ENCODE data around the gene TFCP2L1.
"Not testable (repeated sequence)": the region's sequence is repeated elsewhere in the genome, so short reads cannot be mapped to it uniquely, and the experiment has no call there.

Gene TFCP2L1

DNA sequence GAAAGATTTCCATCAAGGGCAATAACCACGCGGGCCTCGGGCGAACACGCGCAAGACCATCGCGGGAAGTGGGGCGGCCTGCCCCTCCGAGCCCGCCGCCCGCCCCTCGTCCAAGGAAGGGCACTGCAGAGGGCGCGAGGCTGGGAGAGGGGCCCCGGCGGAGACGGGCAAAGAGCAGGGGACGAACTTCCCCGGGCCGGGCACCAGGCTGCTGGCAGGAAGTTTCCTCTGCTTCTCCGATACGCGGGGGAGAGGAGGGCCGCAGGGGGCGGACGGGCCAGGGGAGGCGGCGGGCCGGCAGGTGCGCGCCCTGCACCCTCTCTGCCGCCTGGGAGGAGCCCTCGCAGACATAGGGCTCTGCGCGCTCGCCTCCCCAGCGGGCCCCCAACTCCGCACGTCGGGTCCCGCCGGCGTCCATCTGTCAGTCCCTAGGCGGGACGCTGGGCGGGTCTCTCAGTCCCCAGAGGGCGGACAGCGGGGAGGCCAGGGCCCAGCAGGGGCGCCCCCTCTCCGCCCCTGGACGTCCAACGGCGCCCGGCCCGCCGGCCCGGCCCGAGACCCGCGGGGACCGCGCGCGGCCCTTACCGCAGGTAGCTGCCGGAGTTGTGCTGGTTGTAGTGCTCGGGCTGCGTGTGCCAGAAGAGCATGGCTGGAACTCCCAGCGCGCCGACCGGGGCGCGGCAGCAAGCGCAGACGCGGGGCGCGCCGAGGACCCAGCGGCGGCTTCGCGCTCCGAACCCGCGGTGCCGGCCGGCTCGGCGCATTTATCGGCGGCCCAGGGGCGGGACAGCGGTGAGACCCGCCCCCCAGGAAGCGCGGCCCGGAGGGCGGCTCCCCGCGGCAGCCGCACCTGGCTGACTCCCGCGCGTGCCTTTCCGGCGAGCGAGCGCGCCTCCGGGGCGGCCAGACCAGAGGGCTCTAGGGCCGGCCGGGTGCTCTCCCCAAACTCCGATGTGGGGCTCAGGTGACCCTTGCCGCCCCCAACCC lies at the start of gene TFCP2L1:
Gene TFCP2L1 (minus strand): TSS at position 740 of the 987 bp plus-strand sequence. CDS start 93 bp downstream, at position 647.
- DNase-seq: no peak

DNA sequence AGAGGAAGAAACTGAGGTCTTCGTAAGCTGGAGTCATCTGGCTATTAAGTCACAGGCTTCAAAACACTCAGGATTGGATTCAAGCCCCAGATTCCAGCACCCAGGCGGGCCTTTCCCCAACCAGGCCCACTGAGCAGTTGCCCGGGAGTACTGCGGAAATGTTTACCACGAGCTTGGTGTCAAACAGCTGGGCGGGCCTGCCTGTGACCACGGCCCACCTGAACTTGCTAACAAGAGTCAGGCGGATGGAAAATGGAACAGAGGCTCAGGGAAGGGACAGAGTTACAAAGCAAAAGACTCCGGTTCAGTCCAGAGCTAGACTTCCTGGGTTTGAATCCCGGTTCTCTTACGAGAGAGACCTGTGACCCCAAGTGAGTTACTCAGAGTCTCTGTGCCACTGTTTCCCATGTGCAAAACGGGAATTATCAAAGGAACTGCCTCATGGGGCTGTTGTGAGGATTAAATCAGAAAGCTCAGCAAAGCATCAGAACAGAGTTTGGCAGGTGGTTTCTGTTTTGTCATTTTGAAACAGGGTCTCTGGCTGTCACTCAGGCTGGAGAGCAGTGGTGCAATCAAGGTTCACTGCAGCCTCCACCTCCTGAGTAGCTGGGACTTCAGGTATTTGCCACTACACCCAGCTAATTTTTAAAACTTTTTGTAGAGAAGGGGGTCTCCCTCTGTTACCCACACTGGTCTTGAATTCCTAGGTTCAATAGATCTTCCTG lies 49.0 kb upstream of the TFCP2L1 start:
- DNase-seq: no peak

DNA sequence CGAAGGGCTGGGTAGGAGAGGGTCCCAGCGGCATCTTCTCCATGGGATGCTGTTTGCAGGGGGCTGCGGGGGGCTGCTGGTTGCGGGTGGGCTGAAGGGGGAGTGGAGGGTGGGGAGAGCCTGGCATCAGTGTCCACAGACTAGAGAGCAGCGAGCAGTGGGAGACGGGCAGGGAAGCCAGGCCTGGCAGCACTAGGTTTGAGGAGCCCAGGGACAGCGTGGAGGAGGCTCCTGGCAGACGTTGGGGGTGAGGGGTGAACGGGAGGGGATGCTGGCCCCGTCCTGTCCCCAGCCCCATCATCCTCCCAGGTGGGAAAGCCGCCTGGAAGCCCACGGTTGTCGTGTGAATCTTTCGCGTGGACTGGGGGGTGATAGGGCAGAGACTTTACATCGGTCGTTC lies 48.2 kb upstream of the TFCP2L1 start:
- no peak for DNase-seq

DNA sequence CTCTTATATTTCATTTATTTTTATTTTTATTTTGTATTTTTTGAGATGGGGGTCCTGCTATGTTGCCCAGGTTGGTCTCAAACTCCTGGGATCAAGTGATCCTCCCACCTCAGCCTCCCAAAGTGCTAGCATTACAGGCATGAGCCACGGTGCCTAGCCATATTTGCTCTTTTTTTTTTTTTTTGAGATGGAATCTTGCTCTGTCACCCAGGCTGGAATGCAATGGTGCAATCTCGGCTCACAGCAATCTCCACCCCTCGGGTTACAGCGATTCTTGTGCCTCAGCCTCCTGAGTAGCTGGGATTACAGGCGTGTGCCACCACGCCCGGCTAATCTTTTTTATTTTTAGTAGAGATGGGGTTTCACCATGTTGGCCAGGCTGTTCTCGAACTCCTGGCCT lies 46.3 kb upstream of the TFCP2L1 start:
- DNase-seq: not testable (repeated sequence)

GRCh38 chr2:121330921-121331320 lies 45.9 kb upstream of the TFCP2L1 start:
- DNase-seq: no peak

DNA sequence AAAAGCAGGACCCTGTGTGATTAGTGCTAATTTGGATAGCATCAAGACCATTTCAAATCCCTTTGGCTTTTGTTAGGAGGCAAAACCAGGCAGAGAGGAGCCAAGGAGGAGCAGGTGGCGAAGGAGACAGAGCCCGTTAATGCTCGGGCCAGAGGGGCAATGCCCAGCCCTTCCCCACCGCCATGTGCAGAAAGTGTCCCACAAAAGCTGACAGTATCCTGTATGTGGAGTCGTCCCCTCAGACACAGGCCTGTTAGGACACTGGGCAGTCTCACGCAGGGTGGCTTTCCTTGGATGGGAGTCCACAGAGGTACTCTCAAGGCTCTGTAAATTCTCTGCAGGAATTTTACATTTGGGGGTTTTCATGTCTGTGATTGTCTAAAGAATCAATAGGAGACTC lies 44.8 kb upstream of the TFCP2L1 start:
- DNase-seq: no peak

DNA sequence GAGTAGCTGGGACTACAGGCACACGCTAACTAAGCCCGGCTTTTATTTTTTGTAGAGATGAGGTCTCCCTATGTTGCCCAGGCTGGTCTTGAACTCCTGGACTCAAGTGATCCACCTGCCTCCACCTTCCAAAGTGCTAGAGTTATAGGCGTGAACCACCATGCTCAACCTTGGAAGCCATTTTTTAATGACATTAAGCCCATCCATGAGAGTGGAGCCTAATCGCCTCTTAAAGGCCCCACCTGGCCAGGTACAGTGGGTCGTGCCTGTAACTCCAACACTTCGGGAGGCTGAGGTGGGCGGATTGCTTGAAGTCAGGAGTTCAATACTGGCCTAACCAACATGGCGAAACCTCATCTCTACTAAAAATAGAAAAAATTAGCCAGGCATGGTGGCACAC lies 41.6 kb upstream of the TFCP2L1 start:
- DNase-seq: no peak

GRCh38 chr2:121324601-121325000 lies 39.6 kb upstream of the TFCP2L1 start:
- DNase-seq: no peak

DNA sequence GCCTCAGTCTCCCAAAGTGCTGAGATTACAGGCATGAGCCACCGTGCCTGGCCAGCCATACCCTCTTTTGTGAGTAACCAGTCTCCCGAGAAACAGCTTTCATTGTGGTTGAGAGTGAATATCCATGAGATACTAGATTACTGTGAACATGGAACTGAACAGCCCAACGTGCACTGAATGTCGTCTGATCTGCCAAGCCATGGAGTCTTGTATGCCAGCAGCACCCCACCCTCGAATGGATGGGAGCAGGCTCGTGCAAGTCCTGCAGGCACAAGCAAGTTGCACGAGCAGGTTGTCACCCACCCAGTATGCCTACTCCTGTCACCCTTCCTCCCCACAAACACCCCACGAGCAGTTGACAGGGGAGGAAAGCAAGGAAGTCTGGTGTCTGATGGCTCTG lies 36.5 kb upstream of the TFCP2L1 start:
- no peak for DNase-seq

DNA sequence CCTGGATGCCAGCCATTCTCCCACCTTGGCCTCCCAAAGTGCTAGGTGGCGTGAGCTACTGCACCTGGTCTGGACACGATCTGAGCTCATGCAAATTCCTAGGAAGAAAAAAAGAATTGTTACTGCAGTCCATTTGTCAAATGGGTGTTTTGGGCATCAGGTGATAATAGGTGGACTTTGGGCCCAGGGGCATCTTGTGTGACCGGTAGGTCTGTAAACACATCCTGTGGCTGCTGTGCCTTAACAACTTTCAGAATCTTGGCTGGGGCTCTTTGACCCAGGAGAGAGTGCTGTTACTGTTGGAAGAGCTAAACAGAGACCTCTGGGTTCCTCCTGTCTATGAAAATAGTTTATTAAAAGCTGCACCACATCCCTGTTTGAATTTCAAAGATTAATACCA lies 34.9 kb upstream of the TFCP2L1 start:
- no peak for DNase-seq

- DNase-seq: no peak
Observed at GRCh38 chr2:121316986-121317385, 32.0 kb upstream of the TFCP2L1 start.

DNA sequence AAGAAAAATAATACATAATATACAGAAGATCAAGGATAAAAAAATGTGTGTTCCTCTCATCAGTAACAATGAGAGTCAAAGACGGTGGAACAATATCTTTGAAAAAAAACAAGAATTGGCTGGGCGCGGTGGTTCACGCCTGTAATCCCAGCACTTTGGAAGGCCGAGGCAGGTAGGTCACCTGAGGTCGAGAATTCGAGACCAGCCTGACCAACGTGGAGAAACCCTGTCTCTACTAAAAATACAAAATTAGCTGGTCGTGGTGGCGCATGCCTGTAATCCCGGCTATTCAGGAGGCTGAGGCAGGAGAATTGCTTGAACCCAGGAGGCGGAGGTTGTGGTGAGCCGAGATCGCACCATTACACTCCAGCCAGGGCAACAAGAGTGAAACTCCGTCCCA lies 28.7 kb upstream of the TFCP2L1 start:
- DNase-seq: not testable (repeated sequence)

DNA sequence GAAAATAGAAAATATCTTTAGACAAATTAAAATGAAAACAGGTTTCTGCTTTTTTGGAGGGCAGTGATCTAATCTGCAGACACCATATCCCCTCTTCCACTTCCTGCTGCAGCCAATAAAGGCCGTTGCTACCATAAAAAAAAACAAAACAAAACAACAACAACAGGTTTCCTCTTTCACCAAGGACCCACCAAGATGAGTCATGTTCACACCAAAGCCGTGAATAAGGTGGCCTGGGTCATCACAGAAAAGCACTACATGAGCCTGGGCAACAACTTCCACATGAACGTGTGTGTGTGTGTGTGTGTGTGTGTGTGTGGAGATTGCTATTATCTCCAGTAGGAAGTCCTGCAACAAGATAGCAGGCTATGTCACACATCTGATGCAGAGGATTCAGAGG lies 24.8 kb upstream of the TFCP2L1 start:
- peak; percentile 17 to 65 for DNase-seq

DNA sequence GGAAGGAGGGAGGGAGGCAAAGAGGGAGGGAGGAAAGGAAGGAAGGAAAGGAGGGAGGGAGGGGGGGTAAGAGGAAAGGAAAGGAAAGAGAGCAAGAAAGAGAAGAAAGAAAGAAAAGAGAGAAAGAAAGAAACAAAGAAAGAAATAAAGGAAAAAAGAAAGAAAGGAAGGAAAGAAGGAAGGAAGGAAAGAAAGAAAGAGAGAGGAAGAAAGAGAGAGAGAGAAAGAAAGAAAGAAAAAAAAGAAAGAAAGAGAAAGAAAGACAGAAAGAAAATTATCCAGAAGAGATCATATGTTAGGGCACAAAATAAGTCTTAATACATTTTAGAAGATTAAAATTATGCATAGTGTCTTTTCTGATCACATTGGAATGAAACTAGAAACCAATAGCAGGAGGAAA lies 24.3 kb upstream of the TFCP2L1 start:
- DNase-seq: no peak

DNA sequence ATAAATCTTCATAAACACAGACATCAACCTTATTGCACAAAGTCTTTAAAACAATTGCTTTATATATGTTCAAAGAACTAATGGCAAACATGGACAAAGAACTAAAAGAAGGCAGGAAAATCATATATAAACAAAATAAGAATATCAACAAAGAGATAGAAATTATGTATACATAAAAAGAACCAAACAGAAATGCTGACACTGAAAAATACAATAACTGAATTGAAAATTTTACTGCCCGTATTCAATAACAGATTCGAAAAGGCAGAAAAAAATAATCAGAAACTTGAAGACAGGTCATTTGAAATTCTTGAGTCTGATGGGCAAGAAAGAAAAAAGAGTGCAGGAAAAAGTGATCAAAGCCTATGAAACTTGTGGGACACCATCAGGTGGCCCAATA lies 22.0 kb upstream of the TFCP2L1 start:
- no peak for DNase-seq

DNA sequence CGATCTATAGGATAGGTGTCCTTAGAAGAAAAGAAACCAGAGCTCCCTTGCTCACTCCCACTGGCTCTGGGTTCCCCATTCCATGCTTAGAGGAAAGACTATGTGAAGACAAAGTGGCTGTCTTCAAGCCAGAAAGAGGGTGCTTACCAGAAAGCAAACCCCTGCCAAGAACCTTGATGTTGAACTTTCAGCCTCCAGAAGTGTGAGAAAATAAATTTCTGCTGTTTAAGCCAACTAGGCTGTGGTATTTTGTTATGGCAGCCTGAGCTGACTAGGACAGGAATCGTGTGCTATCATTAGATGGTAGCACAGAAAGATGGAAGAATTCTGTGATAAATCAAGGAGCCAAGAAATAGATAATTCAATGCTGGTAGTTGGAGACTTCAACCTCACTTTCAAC lies 19.9 kb upstream of the TFCP2L1 start:
- DNase-seq: no peak

DNA sequence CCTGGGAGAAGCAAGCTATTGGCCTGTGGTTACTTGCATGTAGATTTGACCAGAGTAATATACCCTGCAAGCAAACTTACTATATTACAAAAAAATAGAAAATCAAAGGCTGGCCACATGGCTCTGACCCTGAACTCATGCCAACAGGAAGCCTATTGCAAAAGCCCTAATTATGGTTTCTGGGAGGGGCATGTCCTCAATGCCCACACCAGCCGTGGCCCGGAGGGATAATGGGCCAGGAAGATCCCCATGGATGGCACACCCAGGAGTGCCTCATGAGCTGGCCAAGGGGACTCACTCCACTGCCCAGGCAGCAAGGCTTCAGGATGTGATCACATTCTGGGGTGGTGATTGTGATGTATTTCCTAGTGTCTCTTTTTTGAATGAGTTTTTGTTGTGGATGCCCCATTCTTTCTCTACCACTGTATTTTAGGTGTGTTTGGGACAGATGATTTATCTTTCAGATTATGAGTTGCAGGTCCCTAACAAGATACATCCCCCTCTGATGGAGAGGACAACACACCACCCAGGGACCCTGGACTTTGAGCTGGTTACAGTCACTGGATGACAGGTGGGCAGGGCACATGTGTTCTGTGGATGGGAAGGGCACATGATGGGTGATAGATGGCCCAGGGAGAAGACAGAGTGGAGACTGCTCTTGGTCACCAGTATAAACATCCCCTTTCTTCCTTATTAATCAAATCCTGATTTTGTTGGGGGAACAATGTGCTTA lies 18.7 kb upstream of the TFCP2L1 start:
- DNase-seq: no peak

DNA sequence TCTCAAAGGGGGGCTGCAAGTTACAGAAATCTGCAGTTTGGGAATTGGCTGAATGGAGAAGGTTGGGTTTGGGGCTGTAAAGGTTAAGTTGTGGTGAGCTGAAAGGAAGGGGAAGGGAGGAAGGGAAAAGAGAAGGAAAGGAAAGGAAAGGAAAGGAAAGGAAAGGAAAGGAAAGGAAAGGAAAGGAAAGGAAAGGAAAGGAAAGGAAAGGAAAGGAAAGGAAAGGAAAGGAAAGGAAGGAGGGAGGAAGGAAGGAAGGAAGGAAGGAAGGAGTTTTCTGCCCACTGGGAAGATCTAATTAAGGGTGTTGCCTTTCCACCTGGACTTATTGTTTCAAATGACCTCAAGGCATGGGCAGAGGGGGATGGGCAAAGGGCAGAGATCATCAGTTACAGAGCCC lies 16.2 kb upstream of the TFCP2L1 start:
- DNase-seq: not testable (repeated sequence)

DNA sequence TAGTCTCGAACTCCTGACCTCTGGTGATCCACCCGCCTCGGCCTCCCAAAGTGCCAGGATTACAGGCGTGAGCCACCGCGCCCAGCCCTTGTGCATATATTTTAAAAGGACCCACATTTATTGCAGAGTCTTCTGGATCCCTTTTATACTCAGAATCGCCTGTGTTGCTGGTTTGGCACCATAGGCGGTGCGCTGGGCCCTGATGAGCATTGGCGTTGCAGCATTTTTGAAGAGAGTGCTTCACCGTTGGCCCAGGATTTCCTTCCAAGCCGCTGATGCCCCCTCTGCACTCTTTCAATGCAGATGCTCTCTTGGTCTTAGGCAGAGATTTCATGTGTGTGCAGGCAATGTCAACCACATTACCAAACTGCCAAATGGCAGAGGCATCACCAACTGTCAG lies 13.5 kb upstream of the TFCP2L1 start:
- DNase-seq: no peak

DNA sequence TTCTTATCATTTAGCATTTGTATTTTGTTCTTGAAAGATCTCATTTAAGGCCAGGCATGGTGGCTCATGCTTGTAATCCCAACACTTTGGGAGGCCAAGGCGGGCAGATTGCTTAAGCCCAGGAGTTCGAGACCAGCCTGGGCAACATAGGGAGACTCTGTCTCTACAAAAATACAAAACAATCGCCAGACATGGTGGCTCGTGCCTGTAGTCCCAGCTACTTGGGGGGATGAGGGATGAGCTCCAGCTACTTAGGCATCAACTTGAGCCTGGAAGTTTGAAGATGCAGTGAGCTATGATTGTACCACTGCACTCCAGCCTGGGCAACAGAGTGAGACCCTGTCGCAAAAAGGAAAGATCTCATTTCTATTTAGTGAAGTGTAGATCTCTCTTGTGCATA lies 12.9 kb upstream of the TFCP2L1 start:
- DNase-seq: not testable (repeated sequence)

- no peak for DNase-seq
Observed at GRCh38 chr2:121297217-121297830, 12.3 kb upstream of the TFCP2L1 start.

DNA sequence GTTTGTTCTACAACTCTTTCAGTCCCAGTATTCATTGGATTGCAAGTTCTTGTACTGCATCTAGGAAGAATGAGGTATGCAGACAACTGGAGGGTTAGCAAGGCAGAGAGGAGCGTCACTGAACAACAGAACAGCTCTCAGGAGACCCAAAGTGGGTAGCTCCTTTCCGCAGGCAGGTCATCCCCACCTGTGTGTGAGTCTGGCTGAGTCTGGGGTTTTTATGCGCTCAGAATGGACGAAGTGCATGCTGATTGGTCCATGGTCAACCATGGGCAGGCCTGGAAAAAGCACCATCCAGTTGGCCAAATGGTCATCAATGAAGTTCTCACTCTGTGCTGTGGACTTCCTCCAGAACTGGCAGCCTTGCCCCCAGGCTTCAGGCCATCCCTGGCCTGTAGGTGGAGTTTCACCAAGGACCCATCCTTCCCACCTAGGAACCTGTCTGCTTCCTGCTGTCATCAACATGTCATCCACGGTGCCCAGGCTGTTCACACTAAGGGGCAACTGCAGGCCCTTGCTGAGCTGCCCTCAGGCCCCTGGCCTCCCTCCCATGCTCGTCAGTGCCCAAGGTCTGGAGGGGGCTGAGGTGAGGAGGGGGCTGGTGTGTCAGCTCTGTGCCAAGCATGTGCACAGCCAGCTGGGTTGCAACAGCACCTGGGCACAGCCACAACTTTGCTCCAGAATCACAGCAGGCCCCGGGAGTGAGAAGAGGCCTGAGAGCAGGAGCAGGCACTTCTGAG lies 11.1 kb upstream of the TFCP2L1 start:
- DNase-seq: no peak
